Natural killer cell treated with Interleukin-12 subunit alpha and Interleukin-12 subunit beta and Interleukin-15 and Interleukin-18, amount 100 ng/mL, for 72 hours (primary cell): ENCODE measurements around the gene RAB43. TPM values are rescaled to one million over a fixed set of nuclear protein-coding genes. Genes with fewer than 3 reads are reported as not detected.
"Not testable (repeated sequence)": the region's sequence is repeated elsewhere in the genome, so short reads cannot be mapped to it uniquely, and the experiment has no call there.

Experiments
- ATAC-seq, 2 donors: fragments of 150-1000 bp; cut with Tn5 transposase in 1 of 2; sonication (Bioruptor Pico), chemical (Tn5 transposase) in 1 of 2; 2 replicates each; pipeline ENCODE4 v1.10.0; 2021
- DNase-seq: peaks from one replicate; pipeline ENCODE4 v3.0.0; 2022; ENCODE audit warnings: low spot score
- H3K27ac Mint-ChIP-seq, 2 donors: 1 replicate in 1 of 2; 2 replicates in 1 of 2; pipeline ENCODE4 v1.8.0; 2022; ENCODE audit warnings: mixed read lengths in 2 of 2, mild to moderate bottlenecking in 1 of 2, moderate library complexity in 1 of 2
- H3K27me3 Mint-ChIP-seq, 2 donors: 1 replicate in 1 of 2; 2 replicates in 1 of 2; pipeline ENCODE4 v1.8.0; 2022; ENCODE audit warnings: mixed read lengths in 2 of 2
- H3K36me3 Mint-ChIP-seq: one replicate; pipeline ENCODE4 v1.8.0; 2022; ENCODE audit warnings: mixed read lengths
- H3K4me1 Mint-ChIP-seq, 2 donors: 1 replicate in 1 of 2; 2 replicates in 1 of 2; pipeline ENCODE4 v1.8.0; 2022; ENCODE audit warnings: low read depth in 2 of 2, mixed read lengths in 2 of 2, mild to moderate bottlenecking in 1 of 2
- H3K4me3 Mint-ChIP-seq: one replicate; pipeline ENCODE4 v1.8.0; 2022; ENCODE audit warnings: mixed read lengths
- H3K9me3 Mint-ChIP-seq: 2 replicates; pipeline ENCODE4 v1.8.0; 2022; ENCODE audit warnings: mixed read lengths
- total RNA-seq, 2 donors: library from RNA; stranded (reverse); gene quantifications; one replicate each; pipeline ENCODE4 v1.2.3, GENCODE V29; 2022

Gene RAB43
- total RNA-seq, 2 donors from 2014 or later, result 50.7 to 53.9 TPM

DNA sequence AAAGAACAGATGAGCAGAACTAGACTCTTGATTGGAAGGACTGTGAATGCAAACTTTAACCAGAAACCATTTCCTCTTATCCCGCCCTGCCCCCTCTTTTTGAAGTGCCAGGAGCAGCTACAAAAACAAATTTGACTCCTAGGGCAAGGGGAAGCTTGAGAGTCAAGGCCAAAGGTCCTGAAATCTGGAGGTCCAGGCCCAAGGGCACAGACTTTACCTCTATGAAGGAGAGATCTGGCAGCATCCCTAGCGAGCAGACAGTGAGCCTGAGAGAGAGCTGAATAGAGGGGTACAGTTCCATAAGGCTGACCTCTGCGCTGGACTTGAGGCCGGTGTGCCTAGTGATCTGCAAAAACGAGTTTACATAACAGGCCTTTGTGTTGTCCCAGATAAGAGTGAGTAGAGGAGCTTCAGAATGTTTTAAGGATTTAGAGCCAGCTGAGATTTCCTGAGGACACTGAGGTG, 5.1 kb downstream of the RAB43 start:
- Mint-ChIP-seq H3K4me3 (peak overlapping the region; percentile 96), H3K9me3 (no peaks in the 10 kb centered on the region), H3K36me3 (peaks cover 7% of the 10 kb centered on the region), H3K27me3 (no peaks in the 10 kb centered on the region), H3K27ac (peak overlapping the region; percentile 95), H3K4me1 (peaks cover 52 to 57% of the 10 kb centered on the region in 2 donors)
- DNase-seq (no peak), ATAC-seq (no peak)

DNA sequence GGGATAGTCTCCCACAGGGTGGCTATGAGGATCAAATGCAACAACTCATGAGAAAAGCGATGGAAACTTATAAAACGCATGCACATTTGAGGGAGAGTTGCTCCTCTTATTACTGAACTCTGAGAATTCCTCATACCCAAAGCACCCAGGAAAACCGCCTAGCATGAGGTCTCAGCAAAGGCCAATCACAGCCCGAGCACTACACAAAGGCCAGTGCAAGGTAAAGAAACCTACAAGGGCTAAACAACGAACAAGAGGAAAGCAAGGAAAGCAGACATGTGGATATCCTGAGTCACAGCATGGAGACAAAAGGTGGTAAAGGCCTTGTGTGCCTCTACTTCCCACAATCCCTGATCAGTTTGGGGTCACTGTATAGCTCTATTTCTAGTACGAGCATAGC, 7.1 kb downstream of the RAB43 start:
- Mint-ChIP-seq H3K9me3 (no peaks in the 10 kb centered on the region), H3K4me1 (peaks cover 45 to 46% of the 10 kb centered on the region in 2 donors), H3K36me3 (peaks cover 14% of the 10 kb centered on the region), H3K4me3 (no peak overlapping the region), H3K27me3 (no peaks in the 10 kb centered on the region), H3K27ac (peak overlapping the region; percentile 49 to 71)
- no peak for ATAC-seq
- DNase-seq, result no peak

DNA sequence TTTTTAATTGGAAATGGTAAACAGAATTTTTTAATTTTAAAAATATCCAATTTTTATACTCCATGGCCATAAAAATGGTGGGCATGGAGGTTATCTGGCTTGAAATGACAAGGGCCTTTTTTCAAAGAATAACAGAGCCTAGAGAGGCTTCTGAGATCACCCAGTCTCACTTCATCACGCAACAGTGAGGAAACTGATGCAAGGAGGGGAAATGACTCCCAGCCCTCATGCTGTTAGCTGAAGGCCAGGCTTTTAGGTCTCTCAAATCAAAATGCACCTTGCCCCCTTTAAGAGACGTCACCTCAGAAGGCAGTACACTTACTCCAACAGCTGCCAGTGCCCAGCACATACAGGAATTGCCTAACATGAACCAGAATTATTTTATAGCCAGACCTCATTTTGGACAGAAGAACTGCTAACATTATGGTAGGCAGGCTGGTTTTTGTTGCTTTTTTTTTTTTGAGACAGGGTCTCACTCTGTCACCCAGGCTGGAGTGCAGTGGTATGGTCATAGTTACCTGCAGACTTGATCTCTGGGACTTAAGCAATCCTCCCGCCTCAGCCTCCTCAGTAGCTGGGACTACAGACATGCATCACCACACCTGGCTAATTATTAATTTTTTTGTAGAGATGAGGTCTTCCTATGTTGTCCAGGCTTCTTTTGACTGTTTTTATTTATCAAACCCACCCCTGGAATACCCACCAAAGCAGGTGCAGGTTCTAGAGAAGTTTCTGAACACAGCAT, 9.1 kb downstream of the RAB43 start:
- peaks cover 7% of the 10 kb centered on the region for H3K36me3 Mint-ChIP-seq
- H3K4me1 Mint-ChIP-seq, result peaks cover 39 to 41% of the 10 kb centered on the region in 2 donors
- DNase-seq (no peak), ATAC-seq (peak; percentile 89)
- H3K9me3 Mint-ChIP-seq, result no peaks in the 10 kb centered on the region
- no peaks in the 10 kb centered on the region for H3K27me3 Mint-ChIP-seq
- H3K4me3 Mint-ChIP-seq, result peak overlapping the region; percentile 47
- peak overlapping the region; percentile 75 to 89 for H3K27ac Mint-ChIP-seq

DNA sequence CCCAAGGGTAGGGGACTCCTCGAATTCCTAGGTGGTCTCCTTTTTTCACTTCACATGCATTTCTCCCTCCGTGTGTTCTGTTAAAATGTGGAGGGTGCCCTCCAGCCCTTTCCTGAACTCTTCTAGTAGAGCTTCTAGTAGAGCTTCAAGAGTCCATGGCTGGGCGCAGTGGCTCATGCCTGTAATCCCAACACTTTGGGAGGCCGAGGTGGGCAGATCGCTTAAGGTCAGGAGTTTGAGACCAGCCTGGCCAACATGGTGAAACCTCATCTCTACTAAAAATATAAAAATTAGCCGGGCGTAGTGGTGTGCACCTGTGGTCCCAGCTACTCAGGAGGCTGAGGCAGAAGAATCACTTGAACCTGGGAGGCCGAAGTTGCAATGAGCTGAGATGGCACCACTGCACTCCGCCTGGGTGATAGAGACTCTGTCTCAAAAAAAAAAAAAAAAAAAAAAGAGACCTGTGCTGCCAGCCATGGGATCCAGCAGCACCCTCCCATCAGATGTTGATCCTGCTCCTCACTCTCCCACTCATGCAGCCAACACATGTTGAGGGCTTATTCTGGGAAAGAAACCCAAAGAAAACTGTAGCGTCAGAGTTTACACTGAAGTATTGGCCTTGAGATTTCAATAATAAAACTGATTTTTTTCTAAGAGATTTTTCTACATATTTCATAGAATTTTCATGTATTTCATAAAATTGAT, 10.4 kb downstream of the RAB43 start:
- H3K27me3 Mint-ChIP-seq, ATAC-seq, H3K9me3 Mint-ChIP-seq, H3K36me3 Mint-ChIP-seq, DNase-seq, H3K4me3 Mint-ChIP-seq: not testable (repeated sequence)
- Mint-ChIP-seq H3K27ac (peak overlapping the region; percentile 75 to 89), H3K4me1 (peaks cover 27 to 37% of the 10 kb centered on the region in 2 donors)

DNA sequence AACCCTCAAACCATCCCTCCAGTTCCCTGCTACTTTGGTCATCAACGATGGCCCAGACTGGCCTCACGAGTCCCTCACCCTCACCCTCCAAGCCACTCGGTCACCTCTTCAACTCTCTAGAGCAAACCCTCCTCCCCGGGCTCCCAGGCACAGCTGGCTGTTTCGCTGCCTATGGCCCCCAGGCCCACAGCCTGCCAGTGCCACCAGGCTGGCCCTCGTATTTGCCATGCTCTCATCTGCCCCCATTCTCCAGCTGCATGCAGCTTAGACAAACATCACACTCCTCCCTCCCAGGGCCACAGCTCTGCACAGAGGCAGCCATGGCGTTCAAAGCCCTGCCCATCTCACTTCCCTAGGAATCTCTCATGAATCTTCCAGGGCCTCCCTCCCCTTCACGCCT, 13.8 kb downstream of the RAB43 start:
- no peaks in the 10 kb centered on the region for H3K9me3 Mint-ChIP-seq
- peaks cover 32 to 44% of the 10 kb centered on the region in 2 donors for H3K4me1 Mint-ChIP-seq
- H3K4me3 Mint-ChIP-seq, result no peak overlapping the region
- ATAC-seq (no peak), DNase-seq (no peak)
- H3K27me3 Mint-ChIP-seq, result no peaks in the 10 kb centered on the region
- peak overlapping the region; percentile 49 to 83 for H3K27ac Mint-ChIP-seq
- H3K36me3 Mint-ChIP-seq, result peaks cover 6% of the 10 kb centered on the region

DNA sequence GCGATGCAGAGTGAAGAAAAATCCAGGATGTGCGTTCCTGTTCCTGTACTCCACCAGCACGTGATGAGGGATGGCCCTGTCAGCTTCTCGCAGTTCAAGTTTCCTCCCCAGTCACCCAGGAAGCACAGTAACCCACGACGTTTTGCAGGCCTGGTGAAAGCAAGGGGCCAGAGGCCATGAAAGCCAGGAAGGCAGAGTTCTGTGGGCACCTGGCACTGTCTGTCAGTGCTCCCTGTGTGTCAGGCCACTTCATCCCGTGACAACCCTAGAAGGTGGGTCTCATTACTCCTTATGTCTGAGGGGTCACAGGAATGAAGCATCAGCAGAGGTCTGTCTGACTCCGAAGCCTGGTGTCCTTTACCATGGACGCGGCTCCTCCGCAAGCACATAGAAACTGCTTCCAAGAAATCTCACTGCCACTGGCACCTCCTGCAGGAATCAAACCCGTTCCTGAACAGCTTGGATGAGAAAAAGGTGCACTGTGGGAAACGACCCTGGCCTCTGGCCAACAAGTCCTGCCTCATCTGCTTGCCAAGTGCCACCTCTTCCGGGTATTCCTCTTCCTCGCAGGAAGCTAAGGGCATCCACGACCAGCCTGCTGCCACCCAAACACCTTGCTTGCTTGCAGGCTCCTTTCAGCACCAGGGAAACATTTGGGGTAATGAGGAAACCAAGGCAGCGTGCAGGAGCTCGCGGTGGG, 14.6 kb downstream of the RAB43 start:
- no peak for ATAC-seq
- H3K4me3 Mint-ChIP-seq, result no peak overlapping the region
- peak overlapping the region in 1 of 2 donors; percentile 83 for H3K27ac Mint-ChIP-seq
- H3K4me1 Mint-ChIP-seq, result peaks cover 32 to 42% of the 10 kb centered on the region in 2 donors
- H3K9me3 Mint-ChIP-seq, result no peaks in the 10 kb centered on the region
- H3K27me3 Mint-ChIP-seq, result no peaks in the 10 kb centered on the region
- no peak for DNase-seq
- H3K36me3 Mint-ChIP-seq, result peaks cover 6% of the 10 kb centered on the region

DNA sequence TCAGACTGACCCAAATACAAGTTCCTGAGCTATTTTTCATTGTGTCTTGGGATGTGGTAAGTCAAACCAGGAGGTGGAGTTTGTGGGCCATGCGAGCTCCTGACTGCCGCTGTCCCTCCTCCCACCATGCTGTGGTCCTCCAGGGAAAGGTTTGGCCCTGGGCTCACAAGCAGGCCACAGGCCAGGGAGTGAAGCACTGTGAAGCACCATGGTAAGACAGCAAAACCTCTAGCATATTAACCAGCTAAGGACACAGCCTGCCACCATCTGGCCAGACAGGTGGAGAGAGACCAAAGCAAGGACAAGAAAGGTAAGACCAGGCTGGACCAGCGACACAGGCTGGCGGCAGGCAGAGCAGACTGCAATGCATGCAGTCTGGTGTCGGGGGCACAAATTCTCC, 15.3 kb downstream of the RAB43 start:
- Mint-ChIP-seq H3K4me3 (no peak overlapping the region), H3K36me3 (peaks cover 6% of the 10 kb centered on the region), H3K9me3 (no peaks in the 10 kb centered on the region), H3K27ac (no peak overlapping the region), H3K4me1 (peaks cover 39 to 49% of the 10 kb centered on the region in 2 donors), H3K27me3 (no peaks in the 10 kb centered on the region)
- DNase-seq (no peak), ATAC-seq (peak in 1 of 2 donors; percentile 24)

DNA sequence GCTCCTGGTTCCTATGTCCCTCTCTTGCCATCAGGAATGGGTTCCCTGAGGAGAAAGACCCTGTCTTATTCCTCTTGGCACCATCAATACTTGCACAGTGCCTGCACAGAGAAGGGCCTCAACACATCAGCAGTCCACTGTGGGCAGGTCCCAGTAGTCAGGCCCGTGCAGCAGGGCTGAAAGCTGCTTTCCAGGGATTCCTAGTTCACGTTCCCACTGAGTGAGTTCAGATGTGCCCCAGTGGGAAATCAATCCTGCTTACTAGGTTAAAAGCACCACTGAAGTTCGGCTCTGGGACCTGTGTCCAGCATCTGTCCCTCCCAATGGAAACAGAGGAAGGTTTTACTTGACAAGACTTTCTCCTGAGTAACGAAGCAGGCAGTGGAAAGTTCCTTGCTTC, 15.7 kb downstream of the RAB43 start:
- ATAC-seq, result no peak
- H3K27me3 Mint-ChIP-seq, result no peaks in the 10 kb centered on the region
- no peak for DNase-seq
- H3K4me3 Mint-ChIP-seq, result no peak overlapping the region
- H3K36me3 Mint-ChIP-seq, result peaks cover 6% of the 10 kb centered on the region
- H3K27ac Mint-ChIP-seq, result no peak overlapping the region
- H3K4me1 Mint-ChIP-seq, result peaks cover 42 to 51% of the 10 kb centered on the region in 2 donors
- no peaks in the 10 kb centered on the region for H3K9me3 Mint-ChIP-seq

DNA sequence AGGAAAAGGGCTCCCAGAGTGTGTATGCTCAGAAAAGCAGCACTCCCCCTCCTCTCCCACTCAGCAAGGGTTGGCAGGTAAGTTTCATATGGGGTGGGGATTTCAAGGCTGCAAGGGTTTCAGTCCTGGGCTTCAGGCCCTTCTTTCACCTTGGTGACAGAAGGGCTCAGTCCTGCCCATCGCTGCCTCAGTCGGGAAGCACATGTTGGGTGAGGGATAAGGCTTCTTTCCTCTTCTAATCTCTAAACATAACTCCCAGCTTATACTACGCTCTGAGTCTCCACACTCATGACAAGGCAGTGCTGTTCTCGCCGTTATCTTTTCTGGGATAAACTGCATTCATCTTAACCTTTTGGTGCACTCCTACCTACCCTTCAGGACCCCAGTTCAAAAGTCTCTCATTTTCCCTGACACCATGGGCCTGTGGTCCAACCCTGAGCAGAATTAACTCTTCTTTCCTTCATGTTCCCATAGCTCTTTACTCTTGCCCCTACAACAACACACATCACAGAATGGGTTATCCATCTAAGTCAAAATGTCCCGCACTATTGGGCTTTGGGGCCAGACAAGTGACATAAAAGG, 17.0 kb downstream of the RAB43 start:
- no peaks in the 10 kb centered on the region for H3K36me3 Mint-ChIP-seq
- no peak overlapping the region for H3K4me3 Mint-ChIP-seq
- H3K27me3 Mint-ChIP-seq, result no peaks in the 10 kb centered on the region
- peak overlapping the region in 1 of 2 donors; percentile 11 for H3K27ac Mint-ChIP-seq
- ATAC-seq (no peak), DNase-seq (no peak)
- peaks cover 48 to 52% of the 10 kb centered on the region in 2 donors for H3K4me1 Mint-ChIP-seq
- no peaks in the 10 kb centered on the region for H3K9me3 Mint-ChIP-seq

DNA sequence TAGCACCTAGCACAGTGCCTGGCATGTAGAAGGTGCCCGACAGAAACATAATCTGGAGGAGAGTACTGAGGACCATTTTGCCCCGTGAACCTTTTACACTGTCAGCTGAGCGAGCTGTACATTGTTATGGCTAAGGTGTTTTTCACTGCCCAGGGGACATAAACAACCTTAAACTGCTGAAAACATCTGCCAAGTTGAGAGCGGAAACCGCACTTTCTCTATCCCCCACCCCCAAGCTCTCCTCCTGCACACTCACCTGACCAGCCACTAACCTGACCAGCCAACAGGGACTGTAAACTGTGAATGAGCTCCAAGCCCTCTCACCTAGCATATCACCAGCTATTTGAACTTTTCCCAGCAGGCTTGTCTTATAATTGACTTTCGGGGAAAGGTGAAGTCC, 17.6 kb downstream of the RAB43 start:
- DNase-seq, result no peak
- Mint-ChIP-seq H3K9me3 (no peaks in the 10 kb centered on the region), H3K4me3 (no peak overlapping the region), H3K4me1 (peaks cover 50 to 52% of the 10 kb centered on the region in 2 donors), H3K27me3 (no peaks in the 10 kb centered on the region), H3K27ac (peak overlapping the region in 1 of 2 donors; percentile 60), H3K36me3 (no peaks in the 10 kb centered on the region)
- no peak for ATAC-seq

DNA sequence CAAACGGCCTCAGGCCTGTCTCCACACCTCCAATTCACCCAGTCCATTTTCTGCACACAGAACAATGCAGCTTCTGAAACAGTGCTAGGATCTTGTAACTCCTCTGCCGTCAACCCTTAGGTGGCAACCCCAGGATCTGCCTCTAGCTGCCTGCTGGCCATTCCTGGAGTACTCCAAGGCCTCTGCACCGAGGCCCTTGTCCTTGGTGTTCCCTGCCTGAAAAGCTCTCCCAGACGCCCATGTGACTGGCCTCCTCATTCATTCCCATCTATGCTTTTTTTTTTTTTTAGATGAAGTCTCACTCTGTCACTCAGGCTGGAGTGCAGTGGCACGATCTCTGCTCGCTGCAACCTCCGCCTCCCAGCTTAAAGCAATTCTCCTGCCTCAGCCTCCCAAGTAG, 18.3 kb downstream of the RAB43 start:
- Mint-ChIP-seq H3K4me1 (peaks cover 47 to 49% of the 10 kb centered on the region in 2 donors), H3K9me3 (no peaks in the 10 kb centered on the region), H3K36me3 (peaks cover 2% of the 10 kb centered on the region), H3K4me3 (no peak overlapping the region), H3K27me3 (no peaks in the 10 kb centered on the region), H3K27ac (peak overlapping the region in 1 of 2 donors; percentile 60)
- no peak for DNase-seq
- no peak for ATAC-seq

DNA sequence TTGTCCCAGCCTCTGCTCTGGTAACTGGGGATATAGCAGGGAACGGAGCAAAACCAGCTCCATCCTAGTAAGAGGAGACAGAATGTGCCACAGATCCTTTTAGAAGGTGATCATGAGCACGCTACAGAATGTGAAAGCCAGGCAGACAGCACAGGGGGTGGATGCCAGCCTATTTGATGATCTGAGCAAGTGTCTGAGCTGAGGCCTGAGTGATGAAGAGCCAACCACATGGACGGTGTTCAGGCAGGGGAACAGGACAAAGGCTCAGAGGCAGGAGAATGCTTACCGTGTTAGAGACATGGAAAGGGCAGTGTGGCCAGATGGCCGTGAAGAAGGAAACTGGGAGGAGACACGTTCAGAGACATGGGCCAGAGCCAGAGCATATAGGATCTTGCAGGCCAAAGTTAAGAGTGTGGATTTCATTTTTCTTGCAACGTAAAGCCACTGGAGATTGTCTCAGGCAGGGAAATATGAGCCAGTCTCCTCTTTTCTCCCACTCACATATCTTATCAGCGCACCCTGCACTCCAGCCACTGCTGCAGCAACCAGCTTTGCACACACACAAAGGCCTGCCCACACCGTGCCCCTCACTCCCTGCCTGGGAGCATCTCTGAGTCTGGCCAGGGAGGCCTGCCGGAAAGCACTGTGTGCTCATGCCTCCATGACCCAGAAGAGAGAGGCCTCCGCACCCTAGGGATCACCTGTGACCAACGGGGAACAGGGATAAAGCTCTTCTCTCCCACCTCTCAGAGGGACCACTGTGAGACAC, 20.1 kb downstream of the RAB43 start:
- H3K4me3 Mint-ChIP-seq, result no peak overlapping the region
- no peaks in the 10 kb centered on the region for H3K9me3 Mint-ChIP-seq
- DNase-seq (no peak), ATAC-seq (peak in 1 of 2 donors; percentile 28)
- peaks cover 53 to 54% of the 10 kb centered on the region in 2 donors for H3K4me1 Mint-ChIP-seq
- H3K27me3 Mint-ChIP-seq, result no peaks in the 10 kb centered on the region
- H3K27ac Mint-ChIP-seq, result no peak overlapping the region
- peaks cover 7% of the 10 kb centered on the region for H3K36me3 Mint-ChIP-seq

DNA sequence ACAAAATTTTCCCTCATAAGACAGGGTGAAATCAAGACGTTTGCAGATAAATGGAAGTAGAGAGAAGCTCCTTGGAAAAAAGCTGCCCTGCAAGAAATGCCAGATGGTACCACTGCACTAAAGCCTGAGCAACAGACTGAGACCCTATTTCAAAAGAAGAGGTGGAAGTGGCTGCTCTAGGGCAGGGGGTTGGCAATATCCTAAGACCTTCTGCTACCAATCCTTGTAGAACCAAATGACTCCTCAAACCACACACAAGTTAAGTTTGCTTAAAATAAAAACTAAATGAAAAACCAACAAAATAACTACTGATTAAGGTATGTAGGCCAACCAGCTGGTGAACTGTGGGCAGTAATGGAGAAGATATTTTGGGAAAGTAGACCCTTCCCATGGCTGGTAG, 21.3 kb downstream of the RAB43 start:
- Mint-ChIP-seq H3K27me3 (no peaks in the 10 kb centered on the region), H3K9me3 (no peaks in the 10 kb centered on the region), H3K36me3 (peaks cover 10% of the 10 kb centered on the region), H3K4me1 (peaks cover 54 to 59% of the 10 kb centered on the region in 2 donors), H3K27ac (no peak overlapping the region), H3K4me3 (no peak overlapping the region)
- DNase-seq (no peak), ATAC-seq (no peak)
